Loucy (cell line): Measurements from ENCODE around the gene INSR.

ENCODE experiments used
- EZH2phosphoT487 ChIP-seq: fragments of 200-600 bp; IDR thresholded peaks from 2 replicates; pipeline ENCODE4 v1.6.1; 2018; ENCODE audit warnings: antibody characterized with exemption, mild to moderate bottlenecking, moderate library complexity, borderline replicate concordance
- TF ChIP-seq, protein P1 (sequence below): fragments of 200-600 bp; sonication (generic); conservative IDR thresholded peaks from 2 replicates; pipeline ENCODE4 v1.5.1; 2014; ENCODE audit warnings: mild to moderate bottlenecking, antibody characterized with exemption, low read length

DNA sequence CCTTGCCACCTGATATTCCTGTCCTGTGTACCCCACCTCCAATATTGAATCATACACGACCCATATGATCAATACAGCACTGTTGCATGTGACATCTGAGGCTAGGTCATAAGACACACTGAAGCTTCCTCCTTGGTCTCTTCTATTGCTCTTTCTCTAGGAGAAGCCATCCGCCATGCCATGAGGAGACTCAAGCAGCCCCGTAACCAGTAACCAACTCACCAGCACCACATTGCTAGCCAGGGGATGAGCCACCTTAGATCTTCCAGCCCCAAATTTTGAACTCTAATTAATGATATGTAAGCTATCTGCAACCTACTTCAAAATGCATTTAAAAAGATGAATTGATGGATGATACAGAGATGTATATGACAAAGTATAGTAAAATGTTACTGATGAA is 196.1 kb downstream of the INSR start:
- TF ChIP-seq, protein P1, sequence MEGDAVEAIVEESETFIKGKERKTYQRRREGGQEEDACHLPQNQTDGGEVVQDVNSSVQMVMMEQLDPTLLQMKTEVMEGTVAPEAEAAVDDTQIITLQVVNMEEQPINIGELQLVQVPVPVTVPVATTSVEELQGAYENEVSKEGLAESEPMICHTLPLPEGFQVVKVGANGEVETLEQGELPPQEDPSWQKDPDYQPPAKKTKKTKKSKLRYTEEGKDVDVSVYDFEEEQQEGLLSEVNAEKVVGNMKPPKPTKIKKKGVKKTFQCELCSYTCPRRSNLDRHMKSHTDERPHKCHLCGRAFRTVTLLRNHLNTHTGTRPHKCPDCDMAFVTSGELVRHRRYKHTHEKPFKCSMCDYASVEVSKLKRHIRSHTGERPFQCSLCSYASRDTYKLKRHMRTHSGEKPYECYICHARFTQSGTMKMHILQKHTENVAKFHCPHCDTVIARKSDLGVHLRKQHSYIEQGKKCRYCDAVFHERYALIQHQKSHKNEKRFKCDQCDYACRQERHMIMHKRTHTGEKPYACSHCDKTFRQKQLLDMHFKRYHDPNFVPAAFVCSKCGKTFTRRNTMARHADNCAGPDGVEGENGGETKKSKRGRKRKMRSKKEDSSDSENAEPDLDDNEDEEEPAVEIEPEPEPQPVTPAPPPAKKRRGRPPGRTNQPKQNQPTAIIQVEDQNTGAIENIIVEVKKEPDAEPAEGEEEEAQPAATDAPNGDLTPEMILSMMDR, result no peak
- TF ChIP-seq EZH2phosphoT487, result no peak
